ENCODE data around the gene LRRC58.
"Not testable (repeated sequence)": the region's sequence is repeated elsewhere in the genome, so short reads cannot be mapped to it uniquely, and the experiment has no call there.

The LRRC58 gene

DNA sequence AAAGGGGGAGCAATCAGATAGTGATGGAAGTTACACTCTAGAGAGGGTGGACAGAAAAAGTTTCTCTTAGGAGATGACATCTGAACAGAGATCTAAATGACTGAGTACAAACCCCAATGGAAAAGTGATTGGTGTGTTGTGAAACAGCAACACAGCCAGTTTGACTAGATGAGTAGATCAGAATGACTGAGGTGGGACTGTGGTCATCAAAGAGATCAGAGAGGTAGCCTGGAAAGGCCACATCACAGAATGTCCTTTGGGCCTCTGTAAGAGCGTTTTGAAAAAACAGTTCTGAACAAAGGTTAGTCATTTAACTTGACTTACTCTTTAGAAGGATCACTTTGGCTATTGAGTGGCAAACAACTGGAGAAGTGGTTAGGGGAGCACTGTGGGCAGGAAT, 10.6 kb downstream of the LRRC58 start:
- DNase-seq, result no peak

DNA sequence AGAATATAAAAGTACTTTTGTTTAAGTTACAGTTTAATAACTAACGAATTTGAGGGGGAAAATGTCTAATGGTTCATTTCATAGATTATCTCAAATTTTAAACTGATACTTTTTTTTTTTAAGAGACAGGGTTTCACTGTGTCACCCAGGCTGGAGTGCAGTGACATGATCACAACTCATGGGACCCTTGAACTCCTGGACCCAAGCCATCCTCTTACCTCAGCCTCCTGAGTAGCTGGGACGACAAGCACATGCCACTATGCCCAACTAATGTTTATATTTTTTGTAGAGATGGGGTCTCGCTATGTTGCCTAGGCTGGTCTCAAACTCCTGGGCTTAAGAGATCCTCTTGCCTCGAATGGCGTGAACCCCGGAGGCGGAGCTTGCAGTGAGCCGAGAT, 16.5 kb downstream of the LRRC58 start:
- DNase-seq, result no peak

DNA sequence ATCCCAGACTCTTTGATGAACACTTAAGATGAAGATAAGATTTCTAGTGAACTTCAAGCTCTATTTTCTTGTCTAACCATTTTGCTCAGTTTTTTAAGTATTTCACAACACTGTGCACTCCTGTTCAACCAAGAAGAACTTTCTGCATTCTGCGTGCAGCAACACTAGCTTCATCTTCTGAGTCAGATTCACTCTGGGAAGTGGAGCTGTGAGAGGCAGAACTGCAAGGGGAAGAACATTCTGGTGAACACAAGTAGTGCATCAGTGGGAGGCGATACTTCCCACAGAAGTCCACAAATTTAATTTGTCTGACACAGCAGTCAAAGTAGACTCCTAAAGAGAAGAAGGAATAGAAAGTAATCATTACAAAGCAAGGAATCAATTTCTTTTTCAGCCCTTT, 18.1 kb downstream of the LRRC58 start:
- no peak for DNase-seq

DNA sequence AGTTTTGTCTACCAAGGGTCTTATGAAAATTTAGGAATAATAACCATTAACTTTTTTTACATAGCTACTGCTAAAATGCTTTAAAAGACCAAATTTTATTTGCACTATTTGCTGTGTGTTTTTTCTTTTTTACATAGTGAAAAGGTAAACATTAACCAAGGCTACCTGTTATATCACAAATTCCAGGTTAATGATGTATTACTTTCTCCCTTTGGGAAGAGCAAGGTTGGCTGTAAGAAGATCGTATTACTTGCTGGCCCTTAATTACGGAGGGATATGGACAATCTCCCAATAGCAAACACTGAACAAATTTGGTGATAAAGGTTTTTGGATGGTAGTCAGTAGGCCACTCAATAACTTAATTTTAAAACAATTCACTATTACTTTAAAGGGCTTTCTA, 22.4 kb downstream of the LRRC58 start:
- DNase-seq, result no peak

DNA sequence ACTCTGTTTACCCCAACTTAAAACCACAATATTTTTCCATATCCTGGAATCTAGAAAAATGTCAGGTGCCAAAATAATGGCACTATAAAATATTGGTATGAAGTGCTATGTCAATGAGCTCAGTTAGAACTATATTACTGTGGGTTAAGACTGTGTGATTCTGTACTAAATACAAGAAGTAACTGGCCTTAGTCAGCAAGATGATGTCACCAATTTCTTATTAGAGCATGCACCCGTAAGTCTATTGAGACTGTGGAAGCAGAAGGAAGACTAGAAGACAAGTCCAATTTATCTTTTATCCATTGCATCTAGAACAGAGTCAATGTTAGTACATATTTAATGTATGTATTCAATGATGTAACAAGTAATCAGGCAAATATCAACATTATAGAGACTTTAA, 25.0 kb downstream of the LRRC58 start:
- no peak for DNase-seq

DNA sequence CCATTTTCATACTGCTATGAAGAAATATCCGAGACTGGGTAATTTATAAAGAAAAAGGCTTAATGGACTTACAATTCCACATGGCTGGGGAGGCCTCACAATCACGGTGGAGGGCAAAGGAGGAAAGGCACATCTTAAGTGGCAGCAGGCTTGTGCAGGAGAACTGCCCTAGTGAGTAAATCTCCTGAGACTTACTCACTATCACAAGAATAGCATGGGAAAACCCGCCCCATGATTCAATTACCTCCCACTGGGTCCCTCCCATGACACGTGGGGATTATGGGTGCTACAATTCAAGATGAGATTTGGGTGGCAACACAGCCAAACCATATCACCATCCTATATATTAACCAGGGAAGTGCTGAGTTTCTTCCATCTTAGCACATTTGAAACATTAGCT, 25.4 kb downstream of the LRRC58 start:
- not testable (repeated sequence) for DNase-seq

DNA sequence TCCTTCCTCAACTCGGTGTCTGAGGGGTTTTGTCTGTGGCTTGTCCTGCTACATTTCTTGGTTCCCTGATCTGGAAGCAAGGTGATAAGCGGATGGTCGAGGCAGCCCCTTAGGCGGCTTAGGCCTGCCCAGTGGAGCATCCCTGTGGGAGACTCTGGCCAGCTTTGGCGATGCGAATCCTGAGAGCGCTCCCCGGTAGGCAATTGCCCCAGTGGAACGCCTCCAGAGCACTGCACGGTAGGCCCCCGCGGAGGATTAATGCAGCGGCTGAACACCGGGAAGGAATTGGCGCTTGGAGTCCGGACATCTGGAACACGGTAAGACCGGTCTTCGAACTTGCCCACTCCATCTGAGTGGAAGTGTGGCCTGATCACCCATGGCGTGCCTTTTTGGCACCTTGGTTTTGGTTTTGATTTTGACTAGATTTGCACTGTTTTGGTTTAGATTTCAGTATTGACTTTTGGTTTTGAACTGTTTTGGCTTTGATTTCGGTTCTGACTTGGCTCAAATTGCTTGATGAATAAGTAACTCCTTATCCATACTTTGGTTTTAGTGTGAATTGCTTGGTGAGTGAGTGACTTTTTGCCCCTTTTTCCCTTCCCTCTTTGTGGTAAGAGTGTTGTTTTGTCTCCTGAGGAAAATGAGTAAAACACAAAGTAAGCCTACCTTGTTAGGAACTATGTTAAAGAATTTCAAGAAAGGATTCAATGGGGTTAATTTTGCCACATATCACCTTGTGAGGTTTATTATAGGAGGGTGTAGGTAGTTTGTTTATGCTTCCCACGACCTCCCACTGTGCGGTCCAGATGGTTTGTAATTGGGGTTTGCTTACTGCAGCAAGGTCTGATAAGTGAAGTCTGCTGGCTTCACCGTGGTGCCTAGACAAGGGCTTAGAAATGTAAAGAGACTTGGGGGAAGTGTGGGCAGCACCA, 37.0 kb downstream of the LRRC58 start:
- DNase-seq, result no peak

DNA sequence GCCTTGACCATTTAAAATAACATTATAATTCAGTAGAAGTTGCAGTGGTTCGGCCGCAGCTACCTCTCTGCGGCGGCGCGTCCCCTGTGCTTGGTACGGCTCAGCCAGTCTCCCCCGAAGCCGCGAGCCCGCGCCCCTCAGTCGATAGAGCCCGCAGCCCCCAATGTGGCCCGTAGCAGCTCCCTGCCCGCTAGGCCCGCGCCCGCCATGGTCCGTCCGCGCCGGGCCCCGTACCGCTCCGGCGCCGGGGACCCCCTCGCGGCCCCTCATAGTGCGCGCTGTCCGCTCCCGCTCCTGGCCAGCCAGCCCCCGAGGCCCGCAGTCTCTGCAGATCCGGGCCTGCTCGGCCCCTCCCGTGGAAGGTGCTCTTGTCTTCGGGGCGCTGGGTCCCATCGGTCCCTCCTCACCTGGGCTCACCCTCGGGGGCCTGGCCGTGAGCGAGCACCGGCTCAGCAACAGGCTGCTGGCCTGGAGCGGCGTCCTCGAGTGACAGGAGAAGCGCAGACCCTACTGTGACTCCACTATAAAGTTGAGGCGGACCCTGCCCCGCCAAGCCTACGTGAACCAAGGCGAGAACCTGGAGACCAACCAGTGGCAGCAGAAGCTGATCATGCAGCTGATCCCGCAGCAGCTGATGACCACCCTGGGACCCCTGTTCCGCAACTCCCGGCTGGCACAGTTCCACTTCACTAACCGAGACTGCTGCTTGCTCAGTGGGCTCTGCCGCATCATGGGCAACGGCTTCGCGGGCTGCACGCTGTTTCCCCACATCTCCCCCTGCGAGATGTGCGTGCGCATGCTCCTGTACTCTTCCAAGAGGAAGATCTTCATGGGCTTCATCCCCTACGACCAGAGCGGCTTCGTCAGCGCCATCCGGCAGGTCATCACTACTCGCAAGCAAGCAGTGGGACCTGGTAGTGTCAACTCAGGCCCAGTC, 42.4 kb downstream of the LRRC58 start:
- no peak for DNase-seq

DNA sequence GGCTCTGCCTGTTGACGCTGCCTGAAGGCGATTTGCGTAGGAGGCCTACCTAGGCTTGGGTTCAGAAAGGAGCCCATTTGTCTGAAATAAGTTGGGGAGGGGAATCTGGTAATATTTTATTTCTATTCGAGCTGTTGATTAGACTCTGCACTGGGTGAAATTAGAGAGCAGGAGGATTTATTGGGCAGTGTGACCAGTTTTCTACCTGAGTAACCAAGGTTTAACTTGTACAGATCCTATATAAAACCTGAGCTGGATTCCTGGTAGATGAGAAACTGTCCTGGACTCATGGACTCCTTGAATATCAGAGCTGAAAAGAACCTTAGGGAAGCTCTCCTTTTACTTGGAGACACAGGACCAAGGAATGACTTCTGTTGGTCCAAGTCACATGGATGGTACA, 44.5 kb downstream of the LRRC58 start:
- no peak for DNase-seq

DNA sequence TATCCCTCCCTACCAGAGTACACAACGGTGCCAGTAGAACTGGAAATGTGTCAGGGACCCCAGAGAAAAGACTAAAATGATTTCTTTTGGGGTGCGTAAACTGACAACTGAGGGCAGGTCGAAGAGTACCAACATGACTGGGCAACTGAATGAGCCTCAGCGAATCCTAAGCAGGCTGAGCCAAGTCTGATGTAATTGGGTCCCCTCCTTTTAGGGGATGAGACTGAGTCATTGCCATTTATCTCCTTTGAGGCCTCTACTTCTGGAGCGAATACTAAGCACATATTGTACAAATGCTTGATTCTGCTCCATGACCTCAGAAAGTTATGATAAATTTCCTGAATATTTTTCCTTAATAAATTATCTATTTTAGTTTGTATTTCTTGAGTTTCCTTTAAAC, 46.8 kb downstream of the LRRC58 start:
- no peak for DNase-seq

DNA sequence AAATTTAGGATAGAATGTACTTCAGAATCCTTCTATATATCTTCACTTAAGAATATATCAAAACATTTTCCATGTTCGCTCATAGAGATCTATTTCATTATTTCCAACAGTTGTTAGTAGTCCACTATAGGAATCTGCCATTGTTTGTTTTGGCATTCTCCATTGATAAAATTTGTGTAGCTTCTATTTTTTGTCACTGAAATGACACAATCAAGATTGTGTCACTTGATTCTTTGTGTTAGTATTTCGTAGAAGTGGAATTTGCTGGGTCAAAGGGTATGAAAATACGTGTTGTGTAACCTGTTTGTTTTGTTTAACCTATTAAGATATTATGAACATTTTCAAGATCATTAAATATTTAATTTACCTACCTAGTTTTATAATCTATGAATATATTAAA, 48.2 kb downstream of the LRRC58 start:
- DNase-seq, result no peak

DNA sequence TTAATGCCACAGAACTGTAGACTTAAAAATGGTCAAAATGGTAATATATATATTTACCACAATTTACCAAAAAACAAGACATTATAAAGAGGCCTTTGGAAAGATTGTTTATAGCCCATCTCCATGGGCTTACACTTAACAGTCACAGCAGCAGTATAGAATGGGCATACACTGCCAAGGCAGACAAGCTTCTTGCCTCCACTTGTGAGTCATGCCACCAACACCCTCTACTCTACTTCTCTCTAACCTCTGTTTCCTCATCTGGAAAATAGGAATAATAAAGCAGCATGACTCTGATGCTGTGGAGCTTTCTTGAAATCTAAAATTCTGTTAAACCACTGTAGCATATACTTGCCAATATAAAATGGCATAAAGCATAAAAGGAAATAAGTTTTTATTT, 49.8 kb downstream of the LRRC58 start:
- DNase-seq, result no peak

DNA sequence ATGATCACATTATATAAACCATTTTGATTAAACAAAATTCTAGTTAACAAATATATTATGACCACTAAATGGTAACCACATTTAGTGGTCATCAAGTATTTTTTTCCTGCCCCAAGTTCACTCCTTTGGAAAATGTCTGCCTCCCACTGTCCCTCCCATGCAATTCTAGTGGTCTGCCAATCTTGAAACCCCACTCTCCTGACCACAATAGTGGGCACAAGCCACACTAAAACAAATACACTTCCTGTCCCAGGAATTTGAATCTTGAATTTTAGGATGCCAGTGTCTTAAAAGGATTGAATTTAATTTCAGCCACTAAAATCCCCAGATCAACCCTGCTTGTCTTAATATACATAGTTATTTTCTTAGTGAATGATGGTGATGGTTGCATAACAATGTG, 50.2 kb downstream of the LRRC58 start:
- DNase-seq, result no peak

DNA sequence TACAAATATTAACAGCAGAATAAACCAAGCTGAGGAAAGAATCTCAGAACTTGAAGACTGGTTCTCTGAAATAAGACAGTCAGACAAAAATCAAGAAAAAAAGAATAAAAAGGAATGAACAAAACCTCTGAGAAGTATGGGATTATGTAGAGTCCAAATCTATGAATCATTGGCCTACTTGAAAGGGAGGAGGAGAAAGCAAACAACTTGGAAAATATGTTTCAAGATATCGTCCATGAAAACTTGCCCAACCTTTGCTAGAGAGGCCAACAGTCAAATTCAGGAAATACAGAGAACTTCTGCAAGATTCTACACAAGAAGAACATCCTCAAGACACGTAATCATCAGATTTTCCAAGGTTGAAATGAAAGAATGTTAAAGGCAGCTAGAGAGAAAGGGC, 57.6 kb downstream of the LRRC58 start:
- not testable (repeated sequence) for DNase-seq

DNA sequence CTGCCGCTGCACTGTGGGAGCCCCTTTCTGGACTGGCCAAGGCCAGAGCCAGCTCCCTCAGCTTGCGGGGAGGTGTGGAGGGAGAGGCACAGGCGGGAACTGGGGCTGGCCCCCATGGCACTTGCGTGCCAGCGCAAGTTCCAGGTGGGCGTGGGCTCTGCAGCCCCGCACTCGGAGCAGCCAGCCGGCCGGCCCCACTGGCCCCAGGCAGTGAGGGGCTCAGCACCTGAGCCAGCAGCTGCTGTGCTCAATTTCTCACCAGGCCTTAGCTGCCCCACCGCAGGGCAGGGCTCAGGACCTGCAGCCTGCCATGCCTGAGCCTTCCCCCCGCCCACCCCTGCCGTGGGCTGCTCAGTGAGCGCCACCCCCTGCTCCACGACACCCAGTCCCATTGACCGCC, 59.5 kb downstream of the LRRC58 start:
- DNase-seq, result no peak

DNA sequence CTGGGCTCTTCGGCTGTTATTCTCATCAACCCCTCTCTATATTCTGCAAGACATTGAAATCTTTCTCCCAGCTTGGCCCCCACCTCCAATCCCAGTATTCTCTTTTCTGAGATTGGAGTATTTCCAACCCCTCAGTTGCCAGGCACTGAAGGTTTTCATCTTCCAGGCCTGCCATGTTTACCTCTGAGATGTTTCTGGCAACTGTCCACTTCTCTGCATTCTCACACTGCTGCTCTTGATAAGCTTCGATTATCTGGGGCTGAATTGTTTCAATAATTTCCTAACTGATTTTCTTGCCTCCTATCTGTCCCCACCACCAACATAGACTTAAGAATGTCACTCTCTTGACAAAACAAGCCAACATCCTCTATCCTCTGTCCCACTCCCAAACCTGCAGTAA, 62.7 kb downstream of the LRRC58 start:
- no peak for DNase-seq

DNA sequence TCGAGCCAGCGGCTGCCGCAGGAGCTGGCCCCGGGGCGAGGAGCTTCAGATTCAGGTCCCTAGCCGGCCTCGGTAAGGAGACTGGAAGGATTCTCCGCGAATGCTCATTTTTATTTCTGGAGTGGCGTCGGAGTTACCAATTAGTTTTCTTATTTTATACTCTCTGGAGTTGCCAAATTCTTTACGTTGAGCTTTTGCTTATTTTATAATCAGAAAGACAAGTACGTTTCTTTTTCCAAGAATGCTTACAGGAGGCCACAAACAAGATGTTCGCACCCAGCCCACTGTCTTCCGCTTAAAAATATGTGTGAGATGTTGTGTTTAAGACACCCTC, 63.7 kb downstream of the LRRC58 start:
- DNase-seq, result no peak

DNA sequence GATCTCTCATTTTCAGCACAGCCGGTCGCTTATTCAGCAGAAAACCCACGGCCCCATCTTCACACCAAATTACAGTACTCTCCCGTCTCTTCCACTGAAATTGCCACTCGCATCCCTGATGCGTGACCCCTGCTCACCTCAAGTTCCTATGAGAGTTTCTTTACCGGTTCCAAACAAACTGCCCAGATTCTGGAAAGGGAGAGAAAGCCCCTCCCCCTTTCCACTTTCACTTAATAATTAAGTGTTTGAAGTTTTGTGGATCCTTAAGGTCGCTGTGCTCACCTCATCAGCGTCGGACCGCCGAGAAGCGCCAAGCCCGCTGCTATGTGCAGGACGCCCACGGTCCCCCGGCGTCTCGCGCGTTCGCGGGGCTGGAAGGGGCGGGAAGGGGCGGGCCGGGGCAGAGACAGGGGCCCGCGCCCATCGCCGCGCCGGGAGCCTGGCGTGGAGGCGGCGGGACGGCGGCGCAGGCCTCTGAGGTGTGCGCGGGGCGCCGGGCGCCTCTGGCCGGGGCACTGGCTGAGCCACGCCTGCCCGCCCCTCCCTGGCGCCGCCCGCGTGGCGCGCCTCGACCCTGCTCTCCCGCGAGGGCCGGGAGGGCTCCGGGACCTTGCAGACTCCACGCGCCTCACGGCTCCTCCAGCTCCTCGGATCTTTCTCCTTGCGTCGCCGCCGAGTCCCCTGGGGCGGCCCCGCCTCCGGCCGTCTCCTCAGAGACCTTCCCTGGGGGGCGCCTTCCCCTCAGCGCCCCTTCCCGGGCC, 64.2 kb downstream of the LRRC58 start, which contains the start of gene GPR156:
GPR156 (minus strand) TSS at position 476 of the 761 bp plus-strand sequence. CDS start 41,124 bp downstream, outside the sequence.
- no peak for DNase-seq

DNA sequence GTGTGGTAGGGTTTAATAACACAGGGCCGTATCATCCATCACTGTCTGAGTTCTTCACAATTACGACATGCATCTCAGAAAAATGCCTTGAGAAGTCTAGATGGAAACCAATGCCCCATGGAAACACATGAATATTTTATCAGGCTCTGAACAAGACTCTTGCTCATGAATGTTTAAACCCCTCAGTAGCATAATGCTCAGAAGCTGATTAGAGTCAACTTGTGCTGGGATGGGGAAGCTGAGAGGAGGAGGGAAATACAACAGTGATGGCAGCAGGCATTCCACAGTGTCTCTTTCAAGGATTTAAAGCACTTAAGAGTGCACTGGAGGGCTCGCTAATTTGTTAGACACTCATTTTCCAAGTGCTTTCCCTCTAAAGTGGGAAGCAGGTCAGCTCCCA, 67.9 kb downstream of the LRRC58 start:
- no peak for DNase-seq

DNA sequence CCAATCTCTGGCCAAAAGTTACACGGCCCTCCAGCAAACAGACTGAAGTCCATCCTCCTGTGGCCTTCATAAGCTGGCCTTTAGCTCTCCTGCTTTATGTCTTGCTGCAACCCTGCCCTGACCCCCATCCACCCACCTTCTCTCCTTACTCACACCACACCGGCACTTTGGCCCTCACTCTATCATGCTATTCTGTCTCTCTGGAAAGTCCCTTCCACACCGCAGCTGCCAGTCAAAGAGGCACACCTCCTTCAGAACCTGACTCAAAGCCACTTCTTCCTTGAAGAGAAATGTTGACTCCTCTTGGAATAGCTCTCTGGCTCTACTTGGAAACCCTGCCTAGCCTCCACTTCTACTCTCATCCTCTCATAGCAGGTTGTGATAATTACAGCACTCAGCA, 68.6 kb downstream of the LRRC58 start:
- no peak for DNase-seq

DNA sequence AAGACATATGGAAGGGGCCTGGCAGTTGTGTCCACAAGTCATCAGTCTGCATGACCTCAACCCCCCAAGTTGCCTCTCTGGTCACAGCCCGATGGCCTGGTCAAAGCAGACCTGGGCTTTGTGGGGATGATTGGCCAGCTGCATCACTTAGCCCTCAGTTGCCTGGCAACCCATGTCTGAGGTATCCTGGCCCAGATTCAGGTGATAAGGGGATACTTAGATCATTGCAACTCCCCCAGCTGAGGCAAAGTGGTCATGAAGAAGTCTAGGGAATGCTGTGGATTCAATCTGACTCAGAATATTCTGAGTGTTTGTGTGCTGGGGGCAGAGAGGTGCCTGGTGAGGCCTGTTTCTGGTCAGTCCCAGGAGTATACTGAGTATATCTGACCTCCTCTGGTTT, 69.1 kb downstream of the LRRC58 start:
- no peak for DNase-seq

DNA sequence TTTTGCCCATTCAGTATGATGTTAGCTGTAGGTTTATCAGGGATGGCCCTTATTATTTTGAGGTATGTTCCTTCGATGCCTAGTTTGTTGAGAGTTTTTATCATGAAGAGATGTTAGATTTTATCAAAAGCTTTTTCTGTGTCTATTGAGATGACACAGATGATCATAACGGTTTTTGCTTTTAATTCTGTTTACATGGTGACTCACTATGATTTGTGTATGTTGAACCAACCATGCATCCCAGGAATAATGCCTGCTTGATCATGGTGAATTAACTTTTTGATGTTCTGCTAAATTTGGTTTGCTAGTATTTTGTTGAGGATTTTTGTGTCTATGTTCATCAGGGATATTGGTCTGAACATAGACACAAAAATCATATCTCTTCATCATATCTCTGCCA, 72.4 kb downstream of the LRRC58 start:
- no peak for DNase-seq

DNA sequence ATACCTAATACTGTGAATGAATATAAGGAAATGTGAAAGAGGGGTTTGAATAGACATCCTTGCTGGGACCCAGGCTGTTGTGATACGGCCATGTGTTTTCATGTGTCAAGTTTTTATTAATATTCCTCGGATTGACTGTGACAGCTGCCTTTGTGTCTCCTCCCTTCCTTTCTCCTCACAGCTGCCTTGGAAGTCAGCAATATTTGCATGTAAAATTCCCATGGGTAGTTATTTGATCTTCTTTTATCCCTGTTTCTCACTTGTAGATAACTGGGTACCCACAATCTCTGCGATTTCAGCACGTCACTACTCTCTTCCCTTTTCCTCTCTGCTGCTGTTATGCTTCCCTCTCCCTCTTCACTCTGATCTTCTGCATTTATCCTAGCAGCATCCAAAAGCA, 73.5 kb downstream of the LRRC58 start:
- DNase-seq, result no peak
